K562 (cell line): Measurements from ENCODE around the gene CCDC27. TPM values are rescaled to one million over a fixed set of nuclear protein-coding genes. Genes with fewer than 3 reads are reported as not detected.

Experiments
- ATAC-seq: fragments of 200-7000 bp; cut with Tn5 transposase; 3 replicates; pipeline ENCODE4 v1.9.1; 2020; ENCODE audit warnings: moderate library complexity
- BruUV-seq: library from RNA; stranded (reverse); fragments of 400-500 nt; replicated peaks from 2 replicates; lab custom pipeline; 2021; lab: Mats Ljungman, UMichigan
- CTCF ChIA-PET: fragments of 300-600 bp; formaldehyde crosslinking; extraction: SDS; loops from one replicate; lab custom pipeline; 2021; ENCODE audit warnings: low intra/inter-chr PET ratio; lab: Yijun Ruan, JAX
- POLR2A ChIA-PET: fragments of 300-600, 350-650 bp; sonication (Branson Sonifier 250); formaldehyde crosslinking; extraction: SDS; loops from one replicate; lab custom pipeline; 2021; ENCODE audit warnings: antibody characterized with exemption, inconsistent platforms; lab: Yijun Ruan, JAX
- DNase-seq, 4 experiments: peaks; one replicate each; pipeline versions ENCODE4 v3.0.0 to v3.0.0-alpha.2; 2011 to 2018; ENCODE audit warnings: low spot score in 3 of 4, mixed read lengths in 3 of 4; ENCODE audit errors: extremely low read depth in 1 of 4
- FAIRE-seq: peaks from 2 replicates; lab custom pipeline; 2011; peaks lifted over from hg19 to GRCh38; lab: Jason Lieb, UNC
- H2AFZ ChIP-seq: 2 replicates; pipeline ENCODE4 v1.6.0; 2011; ENCODE audit warnings: low read depth, low read length, control low read depth, inconsistent platforms
- H3K27ac ChIP-seq: fragments of 200-600 bp; 3 replicates; pipeline ENCODE4 v1.8.0; 2011; ENCODE audit warnings: low read depth, mild to moderate bottlenecking, control low read depth, inconsistent platforms, low read length, moderate library complexity, mixed read lengths; ENCODE audit errors: extremely low read depth
- H3K27me3 ChIP-seq, 2 experiments: fragments of 300-600 bp in 1 of 2; 2 replicates in 1 of 2; 3 replicates in 1 of 2; pipeline versions ENCODE4 v1.6.0 to v1.8.0; 2011; ENCODE audit warnings: inconsistent platforms in 2 of 2, low read length in 2 of 2, mild to moderate bottlenecking in 1 of 2, mixed read lengths in 1 of 2, moderate library complexity in 1 of 2; ENCODE audit not compliant: control insufficient read depth in 2 of 2, insufficient read depth in 2 of 2
- H3K36me3 ChIP-seq: fragments of 300-600 bp; 3 replicates; pipeline ENCODE4 v1.8.0; 2011; ENCODE audit warnings: mild to moderate bottlenecking, low read length, inconsistent platforms; ENCODE audit not compliant: control insufficient read depth, insufficient read depth
- H3K4me1 ChIP-seq, 2 experiments: fragments of 200-600 bp in 1 of 2; replicated peaks in 1 of 2; 2 replicates in 1 of 2; 3 replicates in 1 of 2; pipeline versions ENCODE4 v1.5.1 to v1.8.0; 2011; ENCODE audit warnings: inconsistent platforms in 2 of 2, low read length in 2 of 2, mild to moderate bottlenecking in 1 of 2, mixed read lengths in 1 of 2, moderate library complexity in 1 of 2; ENCODE audit not compliant: control insufficient read depth in 2 of 2, insufficient read depth in 2 of 2
- H3K4me2 ChIP-seq: 2 replicates; pipeline ENCODE4 v1.6.1; 2011; ENCODE audit warnings: low read length, control low read depth, inconsistent platforms, mixed read lengths; ENCODE audit not compliant: insufficient read depth
- H3K4me3 ChIP-seq: fragments of 200-600 bp; sonication (generic), shearing (Covaris generic); 2 replicates; pipeline ENCODE4 v1.5.1; 2016; ENCODE audit warnings: control low read depth, inconsistent platforms
- H3K79me2 ChIP-seq: fragments of 200-600 bp; 3 replicates; pipeline ENCODE4 v1.8.0; 2011; ENCODE audit warnings: low read length, inconsistent platforms; ENCODE audit not compliant: control insufficient read depth, insufficient read depth
- H3K9ac ChIP-seq, 2 experiments: 2 replicates each; pipeline versions ENCODE4 v1.6.0 to v1.6.1; 2011; ENCODE audit warnings: low read depth in 2 of 2, low read length in 2 of 2, control low read depth in 1 of 2, inconsistent platforms in 1 of 2, mild to moderate bottlenecking in 1 of 2, mixed read lengths in 1 of 2; ENCODE audit not compliant: insufficient read depth in 1 of 2
- H3K9me1 ChIP-seq: one replicate; pipeline ENCODE4 v1.6.0; 2011; ENCODE audit warnings: inconsistent platforms, mild to moderate bottlenecking, low read length, moderate library complexity; ENCODE audit not compliant: control insufficient read depth, insufficient read depth
- H3K9me3 ChIP-seq: replicated peaks from 2 replicates; pipeline ENCODE4 v1.5.1; 2011; ENCODE audit warnings: low read depth, low read length, inconsistent platforms; ENCODE audit not compliant: control insufficient read depth, insufficient read depth
- H4K20me1 ChIP-seq: replicated peaks from 2 replicates; pipeline ENCODE4 v1.6.1; 2011; ENCODE audit warnings: low read length, inconsistent platforms, mixed read lengths; ENCODE audit not compliant: control insufficient read depth, insufficient read depth
- COPS2 ChIP-seq: fragments of 450-650 bp; conservative IDR thresholded peaks from 2 replicates; pipeline ENCODE4 v1.6.1; 2016; ENCODE audit warnings: mild to moderate bottlenecking, moderate library complexity
- DACH1 ChIP-seq: fragments of 450-650 bp; IDR thresholded peaks from 2 replicates; pipeline ENCODE4 v1.6.1; 2018; ENCODE audit not compliant: partially characterized antibody
- SFPQ ChIP-seq: fragments of 200-400 bp; formaldehyde crosslinking; IDR thresholded peaks from 2 replicates; pipeline ENCODE4 v1.6.1; 2017; ENCODE audit warnings: mild to moderate bottlenecking, low read depth, low read length, moderate library complexity
- TFE3 ChIP-seq: fragments of 450-650 bp; formaldehyde crosslinking; IDR thresholded peaks from 2 replicates; pipeline ENCODE4 v1.4.0; 2020; ENCODE audit warnings: mild to moderate bottlenecking, mixed read lengths
- YBX1 ChIP-seq: fragments of 450-650 bp; IDR thresholded peaks from 2 replicates; pipeline ENCODE4 v1.7.1; 2016; ENCODE audit warnings: mild to moderate bottlenecking
- WGBS: fragments of 100-300 bp; shearing (Covaris generic); methylation state at CpG from one replicate; pipeline ENCODE4 v1.1.6; 2016; ENCODE audit warnings: low coverage, mixed read lengths; ENCODE audit not compliant: insufficient coverage; ENCODE audit errors: missing lambda C conversion rate; 5-methylcytosine and 5-hydroxymethylcytosine counted together
- in situ Hi-C: fragments of 300-500 bp; cut with MboI; formaldehyde crosslinking; loops from 4 replicates; pipeline ENCODE4 v1.15.0; 2018; ENCODE audit warnings: inconsistent platforms, mixed read lengths
- intact Hi-C: fragments of 100-400 bp; cut with micrococcal nuclease; formaldehyde crosslinking; loops from 2 replicates; pipeline ENCODE4 v1.14.2; 2022
- polyA plus RNA-seq, 8 experiments: library from polyadenylated mRNA; depleted of rRNA in 4 of 8; stranded (reverse) in 5 of 8; unstranded in 3 of 8; fragments of >200 nt; fragmentation: Nextera tagmentation in 2 of 8; fragmentation: Illumina TruSeq in 1 of 8; extraction: Ambion mirVana in 2 of 8; extraction: Trizol in 1 of 8; gene quantifications; 2 replicates each; pipeline versions ENCODE4 v1.2.1 to v1.2.3, GENCODE V29; 2011 to 2014; ENCODE audit warnings: inconsistent platforms in 1 of 8, missing spikeins in 1 of 8
- total RNA-seq, 7 experiments: library from RNA; depleted of rRNA in 6 of 7; stranded (reverse); fragments of >200 nt in 6 of 7; fragmentation: Illumina TruSeq in 2 of 7; extraction: Trizol in 2 of 7; gene quantifications; 2 replicates each; pipeline versions ENCODE4 v1.2.1 to v1.2.3, GENCODE V29; 2011 to 2021; ENCODE audit warnings: low replicate concordance in 1 of 7
- TF ChIP-seq, protein P1 (sequence below): sonication (generic); formaldehyde crosslinking; IDR thresholded peaks from 2 replicates; pipeline ENCODE4 v1.9.0; 2022; ENCODE audit warnings: mild to moderate bottlenecking, missing genetic modification reagents
- TF ChIP-seq, protein P2 (sequence below): fragments of 250-450 bp; sonication (Bioruptor Pico); IDR thresholded peaks from 2 replicates; pipeline ENCODE4 v1.5.0; 2021; ENCODE audit warnings: mild to moderate bottlenecking, borderline replicate concordance

CCDC27 gene
- total and polyA plus RNA-seq, 9 of the 15 experiments (the other 6 are each of a cell fraction or from before 2014, with no cell fraction given) = 0.01 to 0.04 TPM; not detected in 7

GRCh38 chr1:3718764-3719163 lies 33.5 kb upstream of the CCDC27 start:
- no peak for DNase-seq
- 4% methylated on average over 14 of the region's 14 CpGs for WGBS
- POLR2A ChIA-PET = interaction anchor here (1.5 kb wide), 1 partner anchor 83 kb away, joined by 3 read pairs; no protein-coding TSS in a partner anchor
- intact Hi-C loops = no loop called here
- no peak overlapping the region for H3K4me2 ChIP-seq
- H3K79me2 ChIP-seq = no peaks in the 10 kb centered on the region
- H3K27me3 ChIP-seq = peaks cover 20 to 80% of the 10 kb centered on the region in 2 experiments; a peak in 3 of 5 replicates
- BruUV-seq = no TSS peak
- H3K9me1 ChIP-seq = peaks cover 4% of the 10 kb centered on the region
- H3K27ac ChIP-seq = no peak overlapping the region
- peaks cover 41% of the 10 kb centered on the region for H4K20me1 ChIP-seq
- CTCF ChIA-PET = no interaction called here
- no peaks in the 10 kb centered on the region for H3K36me3 ChIP-seq
- H3K9me3 ChIP-seq = no peaks in the 10 kb centered on the region
- peaks cover 0 to 64% of the 10 kb centered on the region in 2 experiments; a peak in 3 of 5 replicates for H3K4me1 ChIP-seq
- H3K4me3 ChIP-seq = no peak overlapping the region
- no peak for ATAC-seq
- no peak overlapping the region for H2AFZ ChIP-seq
- in situ Hi-C loops = no loop called here
- TF ChIP-seq DACH1 = no peak
- peak overlapping the region in 1 of 2 experiments; percentile 17; a peak in 1 of 4 replicates for H3K9ac ChIP-seq
- no peak for FAIRE-seq

GRCh38 chr1:3721955-3722465 lies 30.2 kb upstream of the CCDC27 start:
- 16% methylated on average over 19 of the region's 20 CpGs for WGBS
- no peak for FAIRE-seq
- Histone ChIP-seq H3K9me3 (no peaks in the 10 kb centered on the region), H3K4me1 (peaks cover 0 to 54% of the 10 kb centered on the region in 2 experiments; a peak in 3 of 5 replicates), H4K20me1 (peaks cover 26% of the 10 kb centered on the region), H3K9ac (peak overlapping the region in 1 of 2 experiments; percentile 13; a peak in 1 of 4 replicates), H3K27me3 (peaks cover 15 to 53% of the 10 kb centered on the region in 2 experiments; a peak in 3 of 5 replicates), H3K36me3 (no peaks in the 10 kb centered on the region), H3K9me1 (peaks cover 4% of the 10 kb centered on the region), H3K4me2 (no peak overlapping the region), H2AFZ (no peak overlapping the region), H3K79me2 (no peaks in the 10 kb centered on the region), H3K4me3 (no peak overlapping the region), H3K27ac (no peak overlapping the region)
- in situ Hi-C loops = no loop called here
- DNase-seq = no peak
- BruUV-seq = no TSS peak
- ChIA-PET POLR2A (interaction anchor here (0.6 to 1.0 kb wide), 2 partner anchors 89 to 104 kb away, joined by 3 to 4 read pairs; no protein-coding TSS in a partner anchor), CTCF (no interaction called here)
- intact Hi-C loops = loop anchor here (5.0 kb wide), 1 partner anchor 95 kb away; the partner anchor contains the start of gene TPRG1L
- ATAC-seq = no peak
- peak; percentile 23; the same call in 1 of the 2 replicates for TF ChIP-seq TFE3 (CRISPR knock-in tag)
- TF ChIP-seq, protein P1, sequence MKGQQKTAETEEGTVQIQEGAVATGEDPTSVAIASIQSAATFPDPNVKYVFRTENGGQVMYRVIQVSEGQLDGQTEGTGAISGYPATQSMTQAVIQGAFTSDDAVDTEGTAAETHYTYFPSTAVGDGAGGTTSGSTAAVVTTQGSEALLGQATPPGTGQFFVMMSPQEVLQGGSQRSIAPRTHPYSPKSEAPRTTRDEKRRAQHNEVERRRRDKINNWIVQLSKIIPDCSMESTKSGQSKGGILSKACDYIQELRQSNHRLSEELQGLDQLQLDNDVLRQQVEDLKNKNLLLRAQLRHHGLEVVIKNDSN (CRISPR knock-in tag) = peak; percentile 64
- no peak for TF ChIP-seq COPS2
- TF ChIP-seq, protein P2, sequence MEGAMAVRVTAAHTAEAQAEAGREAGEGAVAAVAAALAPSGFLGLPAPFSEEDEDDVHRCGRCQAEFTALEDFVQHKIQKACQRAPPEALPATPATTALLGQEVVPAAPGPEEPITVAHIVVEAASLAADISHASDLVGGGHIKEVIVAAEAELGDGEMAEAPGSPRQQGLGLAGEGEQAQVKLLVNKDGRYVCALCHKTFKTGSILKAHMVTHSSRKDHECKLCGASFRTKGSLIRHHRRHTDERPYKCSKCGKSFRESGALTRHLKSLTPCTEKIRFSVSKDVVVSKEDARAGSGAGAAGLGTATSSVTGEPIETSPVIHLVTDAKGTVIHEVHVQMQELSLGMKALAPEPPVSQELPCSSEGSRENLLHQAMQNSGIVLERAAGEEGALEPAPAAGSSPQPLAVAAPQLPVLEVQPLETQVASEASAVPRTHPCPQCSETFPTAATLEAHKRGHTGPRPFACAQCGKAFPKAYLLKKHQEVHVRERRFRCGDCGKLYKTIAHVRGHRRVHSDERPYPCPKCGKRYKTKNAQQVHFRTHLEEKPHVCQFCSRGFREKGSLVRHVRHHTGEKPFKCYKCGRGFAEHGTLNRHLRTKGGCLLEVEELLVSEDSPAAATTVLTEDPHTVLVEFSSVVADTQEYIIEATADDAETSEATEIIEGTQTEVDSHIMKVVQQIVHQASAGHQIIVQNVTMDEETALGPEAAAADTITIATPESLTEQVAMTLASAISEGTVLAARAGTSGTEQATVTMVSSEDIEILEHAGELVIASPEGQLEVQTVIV (CRISPR knock-in tag) = no peak
- TF ChIP-seq YBX1 = no peak
- no peak for TF ChIP-seq SFPQ
